Keratinocyte (primary cell): Measurements from ENCODE around the gene SERP2. TPM values are rescaled to one million over a fixed set of nuclear protein-coding genes. Genes with fewer than 3 reads are reported as not detected.

Experiments
- DNase-seq: peaks from one replicate; pipeline ENCODE4 v3.0.0-alpha.2; 2011; ENCODE audit warnings: low read depth, missing footprints, low spot score
- FAIRE-seq: peaks from 2 replicates; lab custom pipeline; 2011; peaks lifted over from hg19 to GRCh38; lab: Jason Lieb, UNC
- H2AFZ ChIP-seq: 2 replicates; pipeline ENCODE4 v1.6.0; 2012; ENCODE audit warnings: low read length, control low read depth, inconsistent platforms; ENCODE audit not compliant: control insufficient read depth
- H3K27ac ChIP-seq: 2 replicates; pipeline ENCODE4 v1.5.1; 2011; ENCODE audit warnings: low read length; ENCODE audit not compliant: control insufficient read depth, insufficient read depth
- H3K27me3 ChIP-seq: 3 replicates; pipeline ENCODE4 v1.6.0; 2011; ENCODE audit warnings: low read length; ENCODE audit not compliant: control insufficient read depth, insufficient read depth; ENCODE audit errors: extremely low read depth
- H3K36me3 ChIP-seq, 2 experiments: 2 replicates in 1 of 2; 3 replicates in 1 of 2; pipeline ENCODE4 v1.5.1; 2011; ENCODE audit warnings: low read length in 2 of 2, mild to moderate bottlenecking in 1 of 2; ENCODE audit not compliant: control insufficient read depth in 2 of 2, insufficient read depth in 2 of 2; ENCODE audit errors: extremely low read depth in 1 of 2
- H3K4me1 ChIP-seq: 3 replicates; pipeline ENCODE4 v1.5.1; 2011; ENCODE audit warnings: low read length; ENCODE audit not compliant: control insufficient read depth, insufficient read depth; ENCODE audit errors: extremely low read depth
- H3K4me2 ChIP-seq: 3 replicates; pipeline ENCODE4 v1.6.0; 2011; ENCODE audit warnings: low read depth, low read length; ENCODE audit not compliant: control insufficient read depth, insufficient read depth; ENCODE audit errors: extremely low read depth
- H3K4me3 ChIP-seq, 3 experiments: fragments of 200-600 bp in 1 of 3; sonication (generic) in 1 of 3; 2 replicates in 2 of 3; 3 replicates in 1 of 3; pipeline ENCODE4 v1.5.1; 2011 to 2016; ENCODE audit warnings: low read length in 3 of 3, mild to moderate bottlenecking in 3 of 3, control low read depth in 2 of 3, inconsistent platforms in 1 of 3, low read depth in 1 of 3, mixed read lengths in 1 of 3, mixed run types in 1 of 3, moderate library complexity in 1 of 3; ENCODE audit not compliant: control insufficient read depth in 2 of 3, insufficient read depth in 2 of 3; ENCODE audit errors: extremely low read depth in 1 of 3
- H3K79me2 ChIP-seq: 2 replicates; pipeline ENCODE4 v1.6.0; 2012; ENCODE audit warnings: low read length; ENCODE audit not compliant: control insufficient read depth, insufficient read depth
- H3K9ac ChIP-seq: 3 replicates; pipeline ENCODE4 v1.6.0; 2011; ENCODE audit warnings: low read length; ENCODE audit not compliant: control insufficient read depth, insufficient read depth; ENCODE audit errors: extremely low read depth
- H3K9me1 ChIP-seq: 3 replicates; pipeline ENCODE4 v1.6.0; 2011; ENCODE audit warnings: low read length; ENCODE audit not compliant: control insufficient read depth, insufficient read depth; ENCODE audit errors: extremely low read depth
- H3K9me3 ChIP-seq: 2 replicates; pipeline ENCODE4 v1.5.1; 2012; ENCODE audit warnings: low read depth, low read length; ENCODE audit not compliant: control insufficient read depth
- H4K20me1 ChIP-seq: 3 replicates; pipeline ENCODE4 v1.6.0; 2011; ENCODE audit warnings: low read length; ENCODE audit not compliant: control insufficient read depth, insufficient read depth; ENCODE audit errors: extremely low read depth
- CTCF ChIP-seq, 3 experiments: IDR thresholded peaks in 1 of 3; conservative IDR thresholded peaks in 1 of 3; optimal IDR thresholded peaks in 1 of 3; 2 replicates in 2 of 3; 3 replicates in 1 of 3; pipeline versions ENCODE3 to v1.5.1; 2011; ENCODE audit warnings: low read length in 3 of 3, mild to moderate bottlenecking in 3 of 3, moderate library complexity in 2 of 3, control low read depth in 1 of 3, inconsistent platforms in 1 of 3; ENCODE audit not compliant: insufficient read depth in 2 of 3; ENCODE audit errors: extremely low read depth in 1 of 3
- EZH2 ChIP-seq: IDR thresholded peaks from one replicate; pipeline ENCODE4 v1.6.1; 2012; ENCODE audit warnings: inconsistent platforms, mild to moderate bottlenecking, low read length, moderate library complexity
- dilution Hi-C: fragments of 300-500 bp; cut with MboI; formaldehyde crosslinking; loops from one replicate; pipeline ENCODE4 v1.7.0; 2020; ENCODE audit warnings: low sequenced_read_pairs; ENCODE audit not compliant: extremely low pct_ligation_motif_present
- polyA plus RNA-seq, 5 experiments: library from polyadenylated mRNA; depleted of rRNA in 3 of 5; stranded (reverse) in 3 of 5; stranded (forward) in 1 of 5; unstranded in 1 of 5; fragments of >200 nt; gene quantifications; 1 replicate in 1 of 5; 2 replicates in 3 of 5; 3 replicates in 1 of 5; pipeline versions ENCODE4 v1.2.1 to v1.2.3, GENCODE V29; 2011 to 2012; ENCODE audit warnings: missing spikeins in 2 of 5, low read depth in 1 of 5, low replicate concordance in 1 of 5

SERP2 gene
- polyA plus RNA-seq, 1 donor (not counting 4 experiments of a cell fraction or from before 2014, with no cell fraction given) = 0.45 TPM

- no peak overlapping the region for H3K9ac ChIP-seq
- H3K9me1 ChIP-seq = no peaks in the 10 kb centered on the region
- no peak for DNase-seq
- no peaks in the 10 kb centered on the region for H3K9me3 ChIP-seq
- H2AFZ ChIP-seq = peak overlapping the region; percentile 70
- dilution Hi-C loops = no loop called here
- no peaks in the 10 kb centered on the region for H3K36me3 ChIP-seq
- H3K4me3 ChIP-seq = peak overlapping the region in 2 of 3 experiments; percentile 8 to 44
- no peaks in the 10 kb centered on the region for H3K79me2 ChIP-seq
- TF ChIP-seq CTCF (optimal IDR thresholded peaks at IDR 0.05 in 1 of 3, IDR thresholded peaks at IDR 0.05 in 1 of 3, conservative IDR thresholded peaks at IDR 0.05 in 1 of 3; ENCODE audit: extremely low read depth in 1 of 3, insufficient read depth in 2 of 3, low read length in 3 of 3) = no peak
- no peak for TF ChIP-seq EZH2
- peak overlapping the region; percentile 81 for H3K4me2 ChIP-seq
- FAIRE-seq = peak; percentile 74
- H3K4me1 ChIP-seq = peaks cover 22% of the 10 kb centered on the region
- H3K27me3 ChIP-seq = no peaks in the 10 kb centered on the region
- H3K27ac ChIP-seq = no peak overlapping the region
- no peaks in the 10 kb centered on the region for H4K20me1 ChIP-seq
Measured at GRCh38 chr13:44402899-44403445, 29.3 kb downstream of the SERP2 start.

- DNase-seq = no peak
Measured at GRCh38 chr13:44403461-44404056, 29.9 kb downstream of the SERP2 start.

More at GRCh38 chr13:44403461-44404056, 29.9 kb downstream of the SERP2 start:
- no peaks in the 10 kb centered on the region for H3K9me1 ChIP-seq
- TF ChIP-seq CTCF (optimal IDR thresholded peaks at IDR 0.05 in 1 of 3, IDR thresholded peaks at IDR 0.05 in 1 of 3, conservative IDR thresholded peaks at IDR 0.05 in 1 of 3; ENCODE audit: extremely low read depth in 1 of 3, insufficient read depth in 2 of 3, low read length in 3 of 3) (no peak), EZH2 (no peak)
- H3K36me3 ChIP-seq = no peaks in the 10 kb centered on the region
- no peaks in the 10 kb centered on the region for H4K20me1 ChIP-seq
- peaks cover 23% of the 10 kb centered on the region for H3K4me1 ChIP-seq
- FAIRE-seq = peak; percentile 36
- no peaks in the 10 kb centered on the region for H3K9me3 ChIP-seq
- H3K27ac ChIP-seq = no peak overlapping the region
- peak overlapping the region; percentile 81 for H3K4me2 ChIP-seq
- H3K27me3 ChIP-seq = no peaks in the 10 kb centered on the region
- H3K79me2 ChIP-seq = no peaks in the 10 kb centered on the region
- H2AFZ ChIP-seq = peak overlapping the region; percentile 70
- dilution Hi-C loops = no loop called here
- H3K9ac ChIP-seq = no peak overlapping the region
- peak overlapping the region in 2 of 3 experiments; percentile 8 to 44 for H3K4me3 ChIP-seq
